GM12878 (cell line): ENCODE data around the gene NEGR1.

Experiments
- CBX5 ChIP-seq: sonication (generic); IDR thresholded peaks from 2 replicates; pipeline ENCODE4 v1.6.1; 2016; ENCODE audit warnings: low read depth, moderate library complexity, mild to moderate bottlenecking, inconsistent platforms
- EZH2 ChIP-seq: IDR thresholded peaks from 2 replicates; pipeline ENCODE4 v1.6.1; 2012; ENCODE audit warnings: low read depth, mild to moderate bottlenecking, control low read depth, inconsistent platforms, low read length, borderline replicate concordance; ENCODE audit not compliant: control insufficient read depth
- FOXM1 ChIP-seq: IDR thresholded peaks from 2 replicates; pipeline ENCODE4 v1.6.1; 2012; ENCODE audit warnings: low read depth, mild to moderate bottlenecking, inconsistent platforms, low read length, moderate library complexity
- HDAC6 ChIP-seq: fragments of 200-600 bp; sonication (generic); IDR thresholded peaks from one replicate; pipeline ENCODE4 v1.8.0; 2017; ENCODE audit warnings: antibody characterized with exemption; ENCODE audit not compliant: unreplicated experiment
- MYC ChIP-seq: IDR thresholded peaks from 2 replicates; pipeline ENCODE4 v1.6.1; 2011; ENCODE audit warnings: mild to moderate bottlenecking, low read length, moderate library complexity, inconsistent platforms; ENCODE audit not compliant: insufficient read depth, insufficient replicate concordance, insufficient read length, severe bottlenecking
- POLR2A ChIP-seq: IDR thresholded peaks from 2 replicates; pipeline ENCODE4 v1.6.1; 2011; ENCODE audit warnings: low read depth, mild to moderate bottlenecking, low read length
- POLR2AphosphoS5 ChIP-seq: IDR thresholded peaks from 2 replicates; pipeline ENCODE4 v1.6.1; 2011; ENCODE audit warnings: mild to moderate bottlenecking, low read length, inconsistent platforms
- TF ChIP-seq, protein P1 (sequence below): IDR thresholded peaks from 2 replicates; pipeline ENCODE4 v1.6.1; 2012; ENCODE audit warnings: mild to moderate bottlenecking, low read depth, low read length
- TF ChIP-seq, protein P2 (sequence below), 3 experiments: IDR thresholded peaks in 2 of 3; conservative IDR thresholded peaks in 1 of 3; 2 replicates each; pipeline ENCODE4 v1.5.1; 2011; ENCODE audit warnings: low read depth in 3 of 3, low read length in 3 of 3, mild to moderate bottlenecking in 3 of 3, control low read depth in 2 of 3, moderate library complexity in 2 of 3, inconsistent platforms in 1 of 3, mixed read lengths in 1 of 3; ENCODE audit not compliant: control insufficient read depth in 2 of 3, insufficient read depth in 1 of 3; ENCODE audit errors: extremely low read depth in 1 of 3

DNA sequence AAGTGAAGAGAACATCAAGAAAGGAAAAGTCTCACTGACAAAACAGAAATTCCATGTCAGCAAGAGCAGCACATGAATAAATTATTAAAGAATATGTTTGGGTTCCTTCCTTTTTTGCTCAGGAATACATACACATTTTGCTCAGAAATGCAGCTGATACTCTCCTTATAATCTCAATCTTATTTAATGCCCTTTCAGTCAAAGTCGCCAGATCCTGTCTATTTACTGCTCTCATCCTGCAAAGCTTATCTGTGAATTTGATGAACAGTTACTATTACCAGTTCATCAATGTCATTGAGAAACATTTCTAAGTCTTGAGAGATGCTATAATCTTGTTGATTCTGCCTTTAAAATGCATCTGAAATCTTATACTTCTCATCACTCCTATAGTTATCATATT is 658.5 kb downstream of the NEGR1 start:
- TF ChIP-seq MYC: no peak
- no peak for TF ChIP-seq POLR2AphosphoS5
- TF ChIP-seq EZH2: no peak
- TF ChIP-seq CBX5: no peak
- TF ChIP-seq, protein P1, sequence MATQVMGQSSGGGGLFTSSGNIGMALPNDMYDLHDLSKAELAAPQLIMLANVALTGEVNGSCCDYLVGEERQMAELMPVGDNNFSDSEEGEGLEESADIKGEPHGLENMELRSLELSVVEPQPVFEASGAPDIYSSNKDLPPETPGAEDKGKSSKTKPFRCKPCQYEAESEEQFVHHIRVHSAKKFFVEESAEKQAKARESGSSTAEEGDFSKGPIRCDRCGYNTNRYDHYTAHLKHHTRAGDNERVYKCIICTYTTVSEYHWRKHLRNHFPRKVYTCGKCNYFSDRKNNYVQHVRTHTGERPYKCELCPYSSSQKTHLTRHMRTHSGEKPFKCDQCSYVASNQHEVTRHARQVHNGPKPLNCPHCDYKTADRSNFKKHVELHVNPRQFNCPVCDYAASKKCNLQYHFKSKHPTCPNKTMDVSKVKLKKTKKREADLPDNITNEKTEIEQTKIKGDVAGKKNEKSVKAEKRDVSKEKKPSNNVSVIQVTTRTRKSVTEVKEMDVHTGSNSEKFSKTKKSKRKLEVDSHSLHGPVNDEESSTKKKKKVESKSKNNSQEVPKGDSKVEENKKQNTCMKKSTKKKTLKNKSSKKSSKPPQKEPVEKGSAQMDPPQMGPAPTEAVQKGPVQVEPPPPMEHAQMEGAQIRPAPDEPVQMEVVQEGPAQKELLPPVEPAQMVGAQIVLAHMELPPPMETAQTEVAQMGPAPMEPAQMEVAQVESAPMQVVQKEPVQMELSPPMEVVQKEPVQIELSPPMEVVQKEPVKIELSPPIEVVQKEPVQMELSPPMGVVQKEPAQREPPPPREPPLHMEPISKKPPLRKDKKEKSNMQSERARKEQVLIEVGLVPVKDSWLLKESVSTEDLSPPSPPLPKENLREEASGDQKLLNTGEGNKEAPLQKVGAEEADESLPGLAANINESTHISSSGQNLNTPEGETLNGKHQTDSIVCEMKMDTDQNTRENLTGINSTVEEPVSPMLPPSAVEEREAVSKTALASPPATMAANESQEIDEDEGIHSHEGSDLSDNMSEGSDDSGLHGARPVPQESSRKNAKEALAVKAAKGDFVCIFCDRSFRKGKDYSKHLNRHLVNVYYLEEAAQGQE: no peak
- TF ChIP-seq HDAC6: no peak
- TF ChIP-seq, protein P2, sequence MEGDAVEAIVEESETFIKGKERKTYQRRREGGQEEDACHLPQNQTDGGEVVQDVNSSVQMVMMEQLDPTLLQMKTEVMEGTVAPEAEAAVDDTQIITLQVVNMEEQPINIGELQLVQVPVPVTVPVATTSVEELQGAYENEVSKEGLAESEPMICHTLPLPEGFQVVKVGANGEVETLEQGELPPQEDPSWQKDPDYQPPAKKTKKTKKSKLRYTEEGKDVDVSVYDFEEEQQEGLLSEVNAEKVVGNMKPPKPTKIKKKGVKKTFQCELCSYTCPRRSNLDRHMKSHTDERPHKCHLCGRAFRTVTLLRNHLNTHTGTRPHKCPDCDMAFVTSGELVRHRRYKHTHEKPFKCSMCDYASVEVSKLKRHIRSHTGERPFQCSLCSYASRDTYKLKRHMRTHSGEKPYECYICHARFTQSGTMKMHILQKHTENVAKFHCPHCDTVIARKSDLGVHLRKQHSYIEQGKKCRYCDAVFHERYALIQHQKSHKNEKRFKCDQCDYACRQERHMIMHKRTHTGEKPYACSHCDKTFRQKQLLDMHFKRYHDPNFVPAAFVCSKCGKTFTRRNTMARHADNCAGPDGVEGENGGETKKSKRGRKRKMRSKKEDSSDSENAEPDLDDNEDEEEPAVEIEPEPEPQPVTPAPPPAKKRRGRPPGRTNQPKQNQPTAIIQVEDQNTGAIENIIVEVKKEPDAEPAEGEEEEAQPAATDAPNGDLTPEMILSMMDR (IDR thresholded peaks at IDR 0.05 in 2 of 3, conservative IDR thresholded peaks at IDR 0.05 in 1 of 3; ENCODE audit: control insufficient read depth in 2 of 3, extremely low read depth in 1 of 3, insufficient read depth in 1 of 3, low read depth in 3 of 3, low read length in 3 of 3): no peak
- TF ChIP-seq FOXM1: no peak
- TF ChIP-seq POLR2A: no peak
